GM12878 (cell line): ENCODE results near the gene FAM118B. TPM values are rescaled to one million over a fixed set of nuclear protein-coding genes. Genes with fewer than 3 reads are reported as not detected.

Source experiments
- ASH2L ChIP-seq: fragments of 300-600, 200-600 bp; sonication (generic); IDR thresholded peaks from 2 replicates; pipeline ENCODE4 v1.6.1; 2017; ENCODE audit warnings: low read depth, mild to moderate bottlenecking, borderline replicate concordance
- DPF2 ChIP-seq: fragments of 450-650 bp; IDR thresholded peaks from 2 replicates; pipeline ENCODE4 v1.6.1; 2017; ENCODE audit warnings: mild to moderate bottlenecking
- IKZF1 ChIP-seq: fragments of 450-650 bp; conservative IDR thresholded peaks from 2 replicates; pipeline ENCODE4 v1.6.1; 2017; ENCODE audit warnings: antibody characterized with exemption, mild to moderate bottlenecking
- IRF3 ChIP-seq: fragments of 450-650 bp; IDR thresholded peaks from 2 replicates; pipeline ENCODE4 v1.6.1; 2014; ENCODE audit warnings: mild to moderate bottlenecking
- NR2C1 ChIP-seq: fragments of 450-650 bp; IDR thresholded peaks from 2 replicates; pipeline ENCODE4 v1.6.1; 2017; ENCODE audit warnings: antibody characterized with exemption, mild to moderate bottlenecking, moderate library complexity
- POLR2A ChIP-seq: IDR thresholded peaks from 2 replicates; pipeline ENCODE4 v1.6.1; 2011; ENCODE audit warnings: low read depth, mild to moderate bottlenecking, low read length
- POLR2AphosphoS2 ChIP-seq: IDR thresholded peaks from 2 replicates; pipeline ENCODE4 v1.6.1; 2011; ENCODE audit warnings: low read depth, mild to moderate bottlenecking, low read length, improper control_type of control experiment, moderate library complexity
- RB1 ChIP-seq: fragments of 450-650 bp; formaldehyde crosslinking; IDR thresholded peaks from 2 replicates; pipeline ENCODE4 v1.6.1; 2017; ENCODE audit warnings: mild to moderate bottlenecking, borderline replicate concordance
- SP1 ChIP-seq: IDR thresholded peaks from one replicate; pipeline ENCODE4 v1.6.1; 2011; ENCODE audit warnings: low read depth, low read length
- SREBF2 ChIP-seq: IDR thresholded peaks from 2 replicates; pipeline ENCODE4 v1.6.1; 2012; ENCODE audit warnings: mild to moderate bottlenecking, low read length
- TARDBP ChIP-seq: IDR thresholded peaks from 2 replicates; pipeline ENCODE4 v1.6.1; 2016; ENCODE audit warnings: borderline replicate concordance
- ZNF24 ChIP-seq: fragments of 450-650 bp; IDR thresholded peaks from 2 replicates; pipeline ENCODE4 v1.6.1; 2017; ENCODE audit warnings: antibody characterized with exemption, mild to moderate bottlenecking
- ZNF592 ChIP-seq: fragments of 450-650 bp; IDR thresholded peaks from 2 replicates; pipeline ENCODE4 v1.6.1; 2017; ENCODE audit warnings: mild to moderate bottlenecking, moderate library complexity
- ZSCAN29 ChIP-seq: fragments of 450-650 bp; IDR thresholded peaks from 2 replicates; pipeline ENCODE4 v1.6.1; 2017; ENCODE audit warnings: mild to moderate bottlenecking, moderate library complexity
- polyA plus RNA-seq, 11 experiments: library from polyadenylated mRNA; depleted of rRNA in 4 of 11; unstranded in 6 of 11; stranded (reverse) in 5 of 11; fragments of >200 nt; fragmentation: Nextera tagmentation in 4 of 11; fragmentation: Illumina TruSeq in 1 of 11; extraction: Ambion mirVana in 4 of 11; extraction: Trizol in 1 of 11; gene quantifications; 1 replicate in 1 of 11; 2 replicates in 10 of 11; pipeline versions ENCODE4 v1.2.1 to v1.2.3, GENCODE V29; 2011 to 2016; ENCODE audit warnings: inconsistent platforms in 2 of 11, missing spikeins in 2 of 11, low read depth in 1 of 11
- total RNA-seq, 4 experiments: library from RNA; depleted of rRNA in 3 of 4; stranded (reverse); fragments of >200 nt in 3 of 4; fragmentation: Illumina TruSeq in 1 of 4; extraction: Trizol in 1 of 4; gene quantifications; 2 replicates each; pipeline versions ENCODE4 v1.2.1 to v1.2.3, GENCODE V29; 2013 to 2021
- TF ChIP-seq, protein P1 (sequence below): fragments of 450-650 bp; conservative IDR thresholded peaks from 2 replicates; pipeline ENCODE4 v1.6.1; 2017; ENCODE audit warnings: mild to moderate bottlenecking, moderate library complexity
- TF ChIP-seq, protein P2 (sequence below): fragments of 450-650 bp; formaldehyde crosslinking; IDR thresholded peaks from 2 replicates; pipeline ENCODE4 v1.5.0; 2022; ENCODE audit warnings: mild to moderate bottlenecking, missing genetic modification characterization

Gene FAM118B
- total and polyA plus RNA-seq, 10 of the 15 experiments (the other 5 are each of a cell fraction or from before 2014, with no cell fraction given) = 12.8 to 29.7 (median 16.5) TPM

DNA sequence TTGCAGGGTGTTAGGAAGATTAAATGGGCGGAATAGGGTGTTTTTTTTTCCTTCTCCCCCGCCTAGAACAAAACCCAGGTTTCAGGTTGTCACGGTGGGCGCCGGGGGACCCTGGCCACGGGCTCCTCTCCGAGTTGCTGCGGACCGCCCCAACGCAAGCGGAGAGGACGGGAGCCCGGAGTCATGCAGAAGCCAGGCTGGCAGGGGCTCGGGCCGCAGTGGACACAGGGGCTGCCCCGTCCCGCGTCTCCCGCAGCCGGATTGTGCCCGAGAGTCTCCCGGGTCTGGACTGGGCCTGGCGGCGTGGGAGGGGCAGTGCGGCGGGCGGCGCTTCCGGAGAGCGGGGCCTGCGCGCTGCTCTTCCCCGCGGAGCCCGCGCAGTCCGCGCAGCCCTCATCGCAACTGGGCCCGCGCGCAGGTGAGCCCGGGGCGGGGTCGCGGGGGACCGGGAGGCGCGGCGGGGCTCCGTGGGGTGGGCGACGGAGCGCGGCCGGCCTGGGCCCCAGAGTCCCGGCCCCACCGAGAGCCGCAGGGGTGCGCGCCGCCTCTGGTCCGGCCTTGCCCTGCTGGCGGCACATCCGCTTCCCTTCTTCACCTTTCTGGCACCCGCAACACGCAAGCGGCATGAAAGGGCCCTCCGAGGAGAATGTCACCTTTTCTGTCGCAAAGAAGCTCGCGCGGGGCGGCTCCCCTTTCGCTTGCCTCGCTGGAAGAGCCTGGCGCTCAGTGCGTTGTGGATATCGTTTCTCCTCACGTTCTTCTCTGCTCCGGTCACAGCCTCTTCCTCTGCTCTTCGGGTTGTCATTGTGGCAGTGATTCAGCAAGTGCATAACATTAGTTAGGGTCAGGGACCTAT lies 71.4 kb downstream of the FAM118B start, which contains the start of gene TIRAP (continued):
- TF ChIP-seq ZNF592 (no peak), TARDBP (no peak), IKZF1 (peak; percentile 69), RB1 (peak; percentile 88; the same call in 1 of the 2 replicates), IRF3 (no peak), DPF2 (peak; percentile 80), ZNF24 (0 out of 2 replicates have a peak, but pooled peaks have one; percentile 61), ASH2L (no peak), NR2C1 (peak; percentile 37), SREBF2 (no peak), POLR2A (peak; percentile 81), ZSCAN29 (0 out of 2 replicates have a peak, but pooled peaks have one; percentile 55), POLR2AphosphoS2 (0 out of 2 replicates have a peak, but pooled peaks have one; percentile 51), SP1 (no peak)
- TF ChIP-seq, protein P1, sequence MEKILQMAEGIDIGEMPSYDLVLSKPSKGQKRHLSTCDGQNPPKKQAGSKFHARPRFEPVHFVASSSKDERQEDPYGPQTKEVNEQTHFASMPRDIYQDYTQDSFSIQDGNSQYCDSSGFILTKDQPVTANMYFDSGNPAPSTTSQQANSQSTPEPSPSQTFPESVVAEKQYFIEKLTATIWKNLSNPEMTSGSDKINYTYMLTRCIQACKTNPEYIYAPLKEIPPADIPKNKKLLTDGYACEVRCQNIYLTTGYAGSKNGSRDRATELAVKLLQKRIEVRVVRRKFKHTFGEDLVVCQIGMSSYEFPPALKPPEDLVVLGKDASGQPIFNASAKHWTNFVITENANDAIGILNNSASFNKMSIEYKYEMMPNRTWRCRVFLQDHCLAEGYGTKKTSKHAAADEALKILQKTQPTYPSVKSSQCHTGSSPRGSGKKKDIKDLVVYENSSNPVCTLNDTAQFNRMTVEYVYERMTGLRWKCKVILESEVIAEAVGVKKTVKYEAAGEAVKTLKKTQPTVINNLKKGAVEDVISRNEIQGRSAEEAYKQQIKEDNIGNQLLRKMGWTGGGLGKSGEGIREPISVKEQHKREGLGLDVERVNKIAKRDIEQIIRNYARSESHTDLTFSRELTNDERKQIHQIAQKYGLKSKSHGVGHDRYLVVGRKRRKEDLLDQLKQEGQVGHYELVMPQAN = peak; percentile 66
- TF ChIP-seq, protein P2, sequence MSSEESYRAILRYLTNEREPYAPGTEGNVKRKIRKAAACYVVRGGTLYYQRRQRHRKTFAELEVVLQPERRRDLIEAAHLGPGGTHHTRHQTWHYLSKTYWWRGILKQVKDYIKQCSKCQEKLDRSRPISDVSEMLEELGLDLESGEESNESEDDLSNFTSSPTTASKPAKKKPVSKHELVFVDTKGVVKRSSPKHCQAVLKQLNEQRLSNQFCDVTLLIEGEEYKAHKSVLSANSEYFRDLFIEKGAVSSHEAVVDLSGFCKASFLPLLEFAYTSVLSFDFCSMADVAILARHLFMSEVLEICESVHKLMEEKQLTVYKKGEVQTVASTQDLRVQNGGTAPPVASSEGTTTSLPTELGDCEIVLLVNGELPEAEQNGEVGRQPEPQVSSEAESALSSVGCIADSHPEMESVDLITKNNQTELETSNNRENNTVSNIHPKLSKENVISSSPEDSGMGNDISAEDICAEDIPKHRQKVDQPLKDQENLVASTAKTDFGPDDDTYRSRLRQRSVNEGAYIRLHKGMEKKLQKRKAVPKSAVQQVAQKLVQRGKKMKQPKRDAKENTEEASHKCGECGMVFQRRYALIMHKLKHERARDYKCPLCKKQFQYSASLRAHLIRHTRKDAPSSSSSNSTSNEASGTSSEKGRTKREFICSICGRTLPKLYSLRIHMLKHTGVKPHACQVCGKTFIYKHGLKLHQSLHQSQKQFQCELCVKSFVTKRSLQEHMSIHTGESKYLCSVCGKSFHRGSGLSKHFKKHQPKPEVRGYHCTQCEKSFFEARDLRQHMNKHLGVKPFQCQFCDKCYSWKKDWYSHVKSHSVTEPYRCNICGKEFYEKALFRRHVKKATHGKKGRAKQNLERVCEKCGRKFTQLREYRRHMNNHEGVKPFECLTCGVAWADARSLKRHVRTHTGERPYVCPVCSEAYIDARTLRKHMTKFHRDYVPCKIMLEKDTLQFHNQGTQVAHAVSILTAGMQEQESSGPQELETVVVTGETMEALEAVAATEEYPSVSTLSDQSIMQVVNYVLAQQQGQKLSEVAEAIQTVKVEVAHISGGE (CRISPR knock-in tag) = peak; percentile 47; the same call in 1 of the 2 replicates
